Body of pancreas (tissue), 4 donors: ENCODE data around the gene HORMAD2. TPM values are rescaled to one million over a fixed set of nuclear protein-coding genes. Genes with fewer than 3 reads are reported as not detected.

Experiments
- ATAC-seq: fragments of 150-250 bp; one replicate; pipeline ENCODE4 v1.9.1; 2016
- DNase-seq, 4 donors: peaks; one replicate each; pipeline ENCODE4 v3.0.0-alpha.2; 2019
- H3K27ac ChIP-seq, 4 donors: fragments of 200-600 bp; sonication (generic); 1 replicate in 3 of 4; 2 replicates in 1 of 4; pipeline versions ENCODE4 v1.5.1 to v1.6.1; 2016 to 2019; ENCODE audit warnings: mild to moderate bottlenecking in 1 of 4, mixed read lengths in 1 of 4, moderate library complexity in 1 of 4
- H3K27me3 ChIP-seq, 2 donors: fragments of 200-600 bp; sonication (generic); one replicate each; pipeline ENCODE4 v1.6.0; 2016; ENCODE audit warnings: mild to moderate bottlenecking in 1 of 2
- H3K36me3 ChIP-seq, 2 donors: fragments of 200-600 bp; sonication (generic); replicated peaks in 1 of 2; 2 replicates each; pipeline ENCODE4 v1.5.1; 2016; ENCODE audit warnings: low read depth in 2 of 2; ENCODE audit not compliant: insufficient read depth in 1 of 2
- H3K4me1 ChIP-seq: fragments of 200-600 bp; sonication (generic); one replicate; pipeline ENCODE4 v1.6.0; 2016
- H3K4me3 ChIP-seq, 2 donors: fragments of 200-600 bp; sonication (generic); 1 replicate in 1 of 2; 2 replicates in 1 of 2; pipeline ENCODE4 v1.5.1; 2016 to 2019
- H3K9me3 ChIP-seq, 3 donors: fragments of 200-600 bp; sonication (generic); 1 replicate in 2 of 3; 2 replicates in 1 of 3; pipeline ENCODE4 v1.5.1; 2016
- POLR2A ChIP-seq, 3 donors: fragments of 450-650 bp; IDR thresholded peaks; one replicate each; pipeline ENCODE4 v1.6.1; 2016; ENCODE audit warnings: antibody characterized with exemption in 3 of 3, mild to moderate bottlenecking in 2 of 3
- WGBS, 2 donors: methylation state at CpG; one replicate each; pipeline ENCODE4 v1.1.5; 2017; 5-methylcytosine and 5-hydroxymethylcytosine counted together
- intact Hi-C: fragments of 100-400 bp; cut with DNase I; formaldehyde crosslinking; loops from one replicate; pipeline ENCODE4 v1.15.1; 2023
- total RNA-seq, 2 donors: library from RNA; depleted of rRNA; stranded (reverse); fragments of >200 nt; gene quantifications; one replicate each; pipeline ENCODE4 v1.1.0, GENCODE V29; 2016
- TF ChIP-seq, protein P1 (sequence below), 7 experiments: fragments of 450-650 bp in 4 of 7; fragments of 200-600 bp in 3 of 7; sonication (generic) in 3 of 7; IDR thresholded peaks; one replicate each; pipeline ENCODE4 v1.5.1; 2016 to 2019; ENCODE audit warnings: antibody characterized with exemption in 7 of 7

Gene HORMAD2
- total RNA-seq, 2 donors from 2014 or later: not detected

DNA sequence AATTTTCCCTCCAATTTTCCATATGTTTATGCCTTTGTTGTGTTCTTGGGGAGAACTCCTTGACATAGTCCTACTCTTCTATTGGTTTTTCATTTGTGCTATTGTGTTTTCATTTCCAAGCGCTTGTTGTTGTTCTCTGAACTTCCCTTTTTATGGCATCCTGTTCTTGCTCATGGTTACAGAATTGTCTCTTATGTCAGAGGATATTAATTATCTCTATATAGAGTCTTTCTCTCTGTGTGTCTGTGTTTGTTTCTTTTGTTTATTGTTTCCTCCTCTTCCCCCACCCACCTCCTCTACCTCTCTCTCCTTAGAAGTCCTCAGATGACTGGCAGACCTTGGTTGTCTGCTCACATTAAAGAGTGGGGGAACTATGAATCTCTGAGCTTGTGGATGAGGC is 69.9 kb downstream of the HORMAD2 start:
- intact Hi-C loops: loop anchor here (10.0 kb wide), 1 partner anchor 75 kb away; no protein-coding TSS in a partner anchor
- H3K27ac ChIP-seq: no peak overlapping the region
- no peaks in the 10 kb centered on the region for H3K27me3 ChIP-seq
- DNase-seq (no peak), ATAC-seq (no peak)
- no peaks in the 10 kb centered on the region for H3K4me1 ChIP-seq
- no peak for TF ChIP-seq POLR2A (IDR thresholded peaks at IDR 0.05)
- TF ChIP-seq, protein P1, sequence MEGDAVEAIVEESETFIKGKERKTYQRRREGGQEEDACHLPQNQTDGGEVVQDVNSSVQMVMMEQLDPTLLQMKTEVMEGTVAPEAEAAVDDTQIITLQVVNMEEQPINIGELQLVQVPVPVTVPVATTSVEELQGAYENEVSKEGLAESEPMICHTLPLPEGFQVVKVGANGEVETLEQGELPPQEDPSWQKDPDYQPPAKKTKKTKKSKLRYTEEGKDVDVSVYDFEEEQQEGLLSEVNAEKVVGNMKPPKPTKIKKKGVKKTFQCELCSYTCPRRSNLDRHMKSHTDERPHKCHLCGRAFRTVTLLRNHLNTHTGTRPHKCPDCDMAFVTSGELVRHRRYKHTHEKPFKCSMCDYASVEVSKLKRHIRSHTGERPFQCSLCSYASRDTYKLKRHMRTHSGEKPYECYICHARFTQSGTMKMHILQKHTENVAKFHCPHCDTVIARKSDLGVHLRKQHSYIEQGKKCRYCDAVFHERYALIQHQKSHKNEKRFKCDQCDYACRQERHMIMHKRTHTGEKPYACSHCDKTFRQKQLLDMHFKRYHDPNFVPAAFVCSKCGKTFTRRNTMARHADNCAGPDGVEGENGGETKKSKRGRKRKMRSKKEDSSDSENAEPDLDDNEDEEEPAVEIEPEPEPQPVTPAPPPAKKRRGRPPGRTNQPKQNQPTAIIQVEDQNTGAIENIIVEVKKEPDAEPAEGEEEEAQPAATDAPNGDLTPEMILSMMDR (IDR thresholded peaks at IDR 0.05): no peak
- H3K9me3 ChIP-seq: no peaks in the 10 kb centered on the region
- H3K36me3 ChIP-seq: no peaks in the 10 kb centered on the region
- 78 to 95% methylated on average over 1 of the region's 1 CpG for WGBS, 2 donors
- H3K4me3 ChIP-seq: no peak overlapping the region

DNA sequence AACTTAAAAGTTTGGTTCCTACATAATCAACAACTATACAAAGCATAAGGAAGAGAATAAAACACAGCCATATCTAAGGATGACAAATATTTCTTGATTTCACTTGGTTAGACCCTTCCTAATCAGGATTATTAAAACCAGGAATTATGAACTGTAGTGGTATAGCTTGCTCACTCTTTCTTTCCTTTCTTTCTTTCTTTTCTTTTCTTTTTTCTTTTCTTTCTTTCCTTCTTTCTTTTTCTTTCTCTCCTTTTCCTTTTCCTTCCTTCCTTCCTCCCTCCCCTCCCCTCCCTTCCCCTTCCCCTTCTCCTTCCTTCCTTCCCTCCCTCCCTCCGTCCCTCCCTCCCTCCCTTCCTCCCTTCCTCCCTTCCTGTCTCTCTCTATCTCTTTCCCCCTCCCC is 78.0 kb downstream of the HORMAD2 start:
- no peaks in the 10 kb centered on the region for H3K36me3 ChIP-seq
- H3K4me1 ChIP-seq: no peaks in the 10 kb centered on the region
- DNase-seq (no peak), ATAC-seq (no peak)
- no peak overlapping the region for H3K27ac ChIP-seq
- WGBS, 2 donors: 75% methylated on average over 1 of the region's 1 CpG; no CpG with 5 or more reads in 1 of the 2 donors
- no peak overlapping the region for H3K4me3 ChIP-seq
- no peaks in the 10 kb centered on the region for H3K27me3 ChIP-seq
- no peak for TF ChIP-seq POLR2A (IDR thresholded peaks at IDR 0.05)
- TF ChIP-seq, protein P1 (IDR thresholded peaks at IDR 0.05): no peak
- intact Hi-C loops: loop anchor here (10.0 kb wide), 1 partner anchor 67 kb away; no protein-coding TSS in a partner anchor
- H3K9me3 ChIP-seq: no peaks in the 10 kb centered on the region

DNA sequence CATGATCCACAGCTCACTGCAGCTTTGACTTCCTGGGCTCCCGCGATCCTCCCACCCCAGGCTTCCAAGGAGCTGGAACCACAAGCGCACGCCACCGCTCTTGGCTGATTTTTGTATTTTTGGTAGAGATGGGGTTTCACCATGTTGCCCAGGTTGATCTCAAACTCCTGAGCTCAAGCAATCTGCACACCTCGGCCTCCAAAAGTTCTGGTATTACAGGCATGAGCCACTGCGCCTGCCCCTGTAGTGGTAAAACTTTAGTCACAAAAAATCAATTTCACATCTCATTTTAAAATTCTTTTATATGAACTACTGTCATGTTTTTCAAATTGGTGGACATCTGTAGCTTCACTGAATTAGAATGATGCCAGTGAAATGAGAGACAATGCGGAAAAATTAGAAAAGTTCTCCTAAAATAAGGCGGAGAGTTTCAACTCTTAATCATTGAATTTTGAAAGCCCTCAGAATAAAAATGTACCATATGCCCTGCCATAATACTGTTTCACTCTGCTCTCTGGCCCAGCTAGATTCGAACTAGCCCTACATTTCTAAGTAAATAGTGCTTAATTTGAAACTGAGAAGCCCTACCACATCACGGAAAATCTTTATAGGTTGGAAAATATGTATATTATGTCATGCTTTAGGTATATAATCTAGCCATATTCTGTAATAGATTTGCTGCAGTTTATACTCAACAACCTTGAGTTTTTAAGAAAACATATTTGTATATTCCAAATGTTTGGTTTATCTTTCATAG is 78.7 kb downstream of the HORMAD2 start:
- DNase-seq (no peak), ATAC-seq (no peak)
- Histone ChIP-seq H3K4me3 (no peak overlapping the region), H3K9me3 (no peaks in the 10 kb centered on the region), H3K36me3 (no peaks in the 10 kb centered on the region), H3K4me1 (no peaks in the 10 kb centered on the region), H3K27me3 (no peaks in the 10 kb centered on the region), H3K27ac (no peak overlapping the region)
- no peak for TF ChIP-seq POLR2A (IDR thresholded peaks at IDR 0.05)
- TF ChIP-seq, protein P1 (IDR thresholded peaks at IDR 0.05): no peak
- WGBS, 2 donors: 81 to 84% methylated on average over 11 of the region's 11 CpGs
- intact Hi-C loops: loop anchor here (10.0 kb wide), 1 partner anchor 66 kb away; no protein-coding TSS in a partner anchor

DNA sequence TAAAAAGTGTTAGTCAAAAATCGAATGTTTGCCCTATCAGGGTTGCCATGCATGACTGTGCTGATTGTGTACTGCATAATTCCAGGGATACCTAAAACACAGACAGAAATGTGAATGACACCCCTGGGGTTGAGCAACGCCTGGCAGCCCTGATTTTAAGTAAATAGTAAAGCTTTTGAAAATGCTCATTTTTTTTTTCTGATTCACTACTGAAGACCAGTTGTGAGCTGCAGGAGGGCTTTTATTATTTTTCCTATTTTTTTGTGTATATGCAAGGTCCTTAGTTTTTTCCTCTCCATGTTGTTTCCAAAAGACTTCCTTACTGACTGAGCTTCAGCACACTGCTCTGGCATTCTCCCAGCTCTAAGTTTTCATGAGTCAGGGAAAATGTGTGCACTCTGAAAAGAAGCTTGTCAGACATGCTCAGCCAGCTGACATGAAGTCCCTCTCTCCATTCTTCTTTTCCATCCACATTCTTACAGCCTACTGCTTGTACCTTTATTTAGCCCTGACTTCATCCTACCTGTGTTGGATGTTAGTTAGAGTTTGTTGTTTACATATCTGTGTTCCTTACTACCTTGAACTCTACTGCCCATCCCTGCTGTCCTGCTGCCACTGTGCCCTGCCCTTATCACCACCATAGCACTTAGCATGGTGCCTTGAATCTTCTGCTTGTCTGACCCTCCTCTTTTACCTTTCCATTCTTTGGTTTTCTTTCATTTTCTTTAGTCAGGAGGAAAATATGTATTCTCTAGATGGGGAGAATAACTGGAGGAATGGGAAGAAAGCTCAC is 79.5 kb downstream of the HORMAD2 start:
- WGBS, 2 donors: 30 to 35% methylated on average over 2 of the region's 2 CpGs
- Histone ChIP-seq H3K36me3 (no peaks in the 10 kb centered on the region), H3K9me3 (no peaks in the 10 kb centered on the region), H3K27me3 (no peaks in the 10 kb centered on the region), H3K4me3 (no peak overlapping the region), H3K27ac (no peak overlapping the region), H3K4me1 (no peaks in the 10 kb centered on the region)
- ATAC-seq (peak; percentile 60), DNase-seq (peak in 3 of 4 donors; percentile 22 to 35 (median 25))
- intact Hi-C loops: loop anchor here (10.0 kb wide), 1 partner anchor 65 kb away; no protein-coding TSS in a partner anchor
- TF ChIP-seq, protein P1 (IDR thresholded peaks at IDR 0.05): no peak
- no peak for TF ChIP-seq POLR2A (IDR thresholded peaks at IDR 0.05)
